Daoy (cell line): Measurements from ENCODE around the gene WIZ. TPM values are rescaled to one million over a fixed set of nuclear protein-coding genes. Genes with fewer than 3 reads are reported as not detected.
A peak's percentile ranks its signal among the peaks of the same experiment; 100 is the strongest.

Experiments used
- DNase-seq: peaks from one replicate; pipeline ENCODE4 v3.0.0-alpha.2; 2015; ENCODE audit warnings: low read depth
- total RNA-seq: library from RNA; depleted of rRNA; stranded (reverse); fragments of >200 nt; shearing (Covaris generic); gene quantifications from 2 replicates; pipeline ENCODE4 v1.2.3, GENCODE V29; 2014

WIZ gene
- total RNA-seq, 1 experiment from 2014 or later: 7.0 TPM

DNA sequence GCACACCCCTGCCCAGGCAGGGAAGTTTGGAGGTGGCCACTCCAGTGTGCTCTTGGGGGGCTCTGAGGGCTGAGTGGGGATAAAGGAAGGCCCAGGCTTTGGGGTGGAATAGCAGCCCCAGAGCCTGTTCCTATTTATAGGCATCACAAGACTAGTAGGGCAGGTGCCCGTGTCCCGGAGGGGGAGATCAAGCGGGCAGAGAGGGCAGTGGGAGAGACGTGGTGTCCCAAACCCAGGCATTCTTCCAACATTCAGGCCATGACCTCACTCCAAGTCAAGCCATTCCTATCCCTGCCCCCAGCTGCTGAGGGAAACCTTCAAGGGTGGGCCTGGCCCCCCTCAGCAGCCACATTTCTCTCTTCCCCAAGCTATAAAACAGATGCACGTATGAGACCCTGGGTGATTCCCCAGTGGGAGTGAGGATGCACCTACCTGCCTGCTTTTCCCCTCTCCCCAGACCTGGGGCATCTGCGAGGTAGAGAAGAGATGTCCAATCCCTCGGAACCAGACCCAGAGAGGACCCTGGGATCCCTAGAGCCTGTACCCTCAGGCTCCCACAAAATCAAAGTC is 3.9 kb downstream of the WIZ start:
- DNase-seq: no peak

DNA sequence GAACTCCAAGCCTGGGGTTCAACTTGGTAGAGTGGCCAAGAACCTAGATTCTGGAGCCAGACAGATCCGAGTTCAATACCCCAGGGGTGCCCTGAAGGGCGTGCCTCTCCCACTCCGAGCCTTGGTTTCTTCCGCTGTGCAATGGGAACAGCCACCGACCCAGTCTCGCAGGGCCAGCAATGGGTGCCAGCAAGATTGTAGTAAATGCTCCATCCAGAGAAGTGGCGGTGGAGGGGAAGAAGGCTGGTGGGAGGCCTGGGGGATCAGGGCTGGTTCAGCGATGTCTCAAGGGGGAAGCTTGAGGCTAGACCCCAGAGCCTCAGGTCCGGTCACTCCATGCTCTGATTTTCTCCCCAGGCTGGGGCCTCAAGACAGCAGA is 4.5 kb downstream of the WIZ start:
- DNase-seq: no peak

DNA sequence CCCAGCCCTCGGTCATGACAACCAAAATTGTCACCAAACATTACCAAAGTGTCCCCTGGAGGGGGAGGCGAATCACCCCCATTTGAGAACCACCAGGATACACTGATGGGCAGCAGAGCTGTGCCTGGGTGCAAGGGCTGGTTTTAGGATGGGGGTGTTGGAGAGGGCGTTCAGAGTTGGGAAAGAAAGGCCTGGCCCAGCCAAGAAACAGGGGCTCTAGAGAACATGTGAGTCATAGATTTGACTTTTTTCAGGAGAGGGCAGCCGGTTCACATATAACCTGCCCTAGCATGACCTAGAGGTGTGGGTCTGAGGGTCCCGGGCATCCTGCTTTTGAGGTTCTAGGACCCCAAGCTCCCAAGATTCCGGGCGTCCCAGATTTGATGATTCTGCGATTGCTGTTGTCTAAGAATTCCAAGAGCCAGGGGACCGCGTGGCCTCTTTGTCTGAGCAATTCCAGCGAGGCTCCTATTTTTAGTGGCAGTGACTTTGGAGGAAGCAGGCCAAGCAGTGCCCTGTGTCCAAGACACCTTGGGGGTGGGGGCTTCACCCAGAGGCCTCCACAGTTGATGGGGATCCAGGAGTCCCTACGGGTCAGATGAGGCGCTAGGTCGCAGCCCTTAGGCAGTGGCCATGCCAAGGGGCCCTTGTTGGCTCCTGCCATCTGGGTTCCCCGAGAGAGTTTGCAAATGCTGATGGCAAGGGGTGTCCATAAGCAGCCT is 5.1 kb downstream of the WIZ start:
- no peak for DNase-seq

DNA sequence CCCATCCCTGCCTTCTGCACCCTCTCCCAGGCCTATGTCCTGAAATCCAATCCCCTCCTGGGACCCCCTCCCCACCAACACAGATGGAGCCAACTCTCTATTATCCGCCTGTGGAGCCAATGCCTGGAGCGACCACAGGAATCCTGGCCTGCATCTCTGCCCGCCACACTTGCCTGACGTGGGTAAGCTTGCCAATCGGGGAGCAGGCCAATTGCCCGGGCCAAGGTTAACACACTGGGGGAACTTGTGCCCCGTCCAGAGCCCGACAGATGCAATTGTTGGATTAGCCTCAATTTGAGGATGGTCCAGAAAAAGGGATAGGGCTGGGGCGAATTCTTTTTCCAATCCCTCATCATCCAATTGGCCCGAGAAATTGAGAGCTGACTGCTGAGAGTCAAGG is 5.9 kb downstream of the WIZ start:
- no peak for DNase-seq

DNA sequence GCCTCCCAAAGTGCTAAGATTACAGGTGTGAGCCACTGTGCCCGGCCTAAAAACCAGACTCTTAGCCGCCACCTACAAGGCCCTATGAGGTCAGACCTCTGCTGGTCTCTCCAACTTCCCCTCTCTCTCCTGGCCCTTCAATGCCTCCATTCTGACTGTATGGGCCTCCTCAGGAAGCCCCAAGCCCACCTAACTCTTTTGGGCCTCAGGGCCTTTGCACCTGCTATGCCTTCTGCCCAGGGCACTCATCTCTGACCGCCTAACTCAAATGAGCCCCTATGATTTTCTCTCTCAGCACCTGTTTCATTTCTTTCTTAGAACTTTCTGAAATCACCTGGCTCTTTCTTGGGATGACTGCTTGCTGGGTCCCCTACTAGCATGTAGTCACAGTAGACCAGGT is 6.4 kb downstream of the WIZ start:
- DNase-seq: no peak

- no peak for DNase-seq
Observed at GRCh38 chr19:15442142-15442920, 7.4 kb downstream of the WIZ start.

GRCh38 chr19:15441317-15441716 is 8.4 kb downstream of the WIZ start:
- DNase-seq: no peak

DNA sequence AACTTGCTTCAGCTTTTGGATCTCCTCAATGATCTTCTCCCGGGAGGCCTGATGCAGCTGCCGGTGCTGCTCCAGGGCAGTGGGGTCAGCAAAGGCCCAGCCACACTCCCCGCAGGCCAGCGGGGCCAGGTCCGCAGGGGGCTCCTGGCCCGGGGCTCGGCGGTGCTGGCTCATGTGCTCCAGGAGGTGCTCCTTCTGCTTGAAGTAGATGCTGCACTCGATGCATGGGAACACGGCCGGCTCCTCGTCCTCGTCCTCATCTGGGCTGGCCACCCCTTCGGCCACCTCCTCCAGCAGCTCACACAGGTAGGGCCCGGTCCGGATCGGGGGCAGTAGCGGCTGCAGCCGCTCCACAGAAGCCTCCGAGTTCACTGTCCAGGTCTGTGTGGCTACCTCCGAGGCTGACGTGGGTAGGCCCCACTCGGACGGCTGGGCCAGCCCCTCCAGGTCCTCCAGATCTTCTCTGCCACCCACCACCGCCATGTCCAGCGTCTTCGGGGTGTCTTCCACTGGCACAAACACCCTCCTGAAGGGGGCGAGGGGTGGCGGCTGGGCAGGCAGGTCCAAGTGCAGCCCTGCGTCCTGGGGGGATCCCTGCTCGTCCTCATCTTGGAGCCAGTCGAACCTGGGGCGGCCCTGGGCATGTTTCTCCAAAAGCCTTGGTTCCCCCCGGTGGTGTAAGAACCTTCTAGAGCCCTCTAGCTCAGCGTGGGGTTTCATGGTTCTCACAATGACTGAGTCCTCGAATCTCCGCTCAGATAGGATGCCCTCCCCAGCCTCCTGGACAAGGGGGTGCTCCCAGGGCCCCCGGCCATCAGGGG is 9.7 kb downstream of the WIZ start:
- no peak for DNase-seq

- DNase-seq: no peak
Observed at GRCh38 chr19:15439078-15439799, 10.5 kb downstream of the WIZ start.

- DNase-seq: no peak
Observed at GRCh38 chr19:15438577-15438976, 11.2 kb downstream of the WIZ start.

DNA sequence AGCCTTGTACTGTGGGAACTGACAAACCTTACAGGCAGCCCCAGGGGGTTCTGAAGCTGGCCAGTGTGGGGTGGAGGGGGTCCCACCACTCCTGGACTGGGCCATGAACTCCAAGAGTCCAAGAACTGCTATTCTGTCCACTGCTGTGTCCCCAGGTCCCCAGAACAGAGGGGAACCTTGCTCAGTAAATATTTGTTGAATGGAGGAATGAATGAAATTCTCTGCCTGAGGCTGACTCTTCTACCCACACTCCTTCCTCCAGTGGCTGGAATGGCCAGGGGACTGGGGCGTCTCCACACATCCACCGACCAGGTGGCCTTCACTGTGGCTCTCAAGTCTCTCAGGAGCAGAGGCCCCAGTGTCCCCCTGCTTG is 11.6 kb downstream of the WIZ start:
- no peak for DNase-seq

- DNase-seq: no peak
Observed at GRCh38 chr19:15437355-15438123, 12.2 kb downstream of the WIZ start.

- DNase-seq: no peak
Observed at GRCh38 chr19:15436826-15437110, 13.0 kb downstream of the WIZ start.

DNA sequence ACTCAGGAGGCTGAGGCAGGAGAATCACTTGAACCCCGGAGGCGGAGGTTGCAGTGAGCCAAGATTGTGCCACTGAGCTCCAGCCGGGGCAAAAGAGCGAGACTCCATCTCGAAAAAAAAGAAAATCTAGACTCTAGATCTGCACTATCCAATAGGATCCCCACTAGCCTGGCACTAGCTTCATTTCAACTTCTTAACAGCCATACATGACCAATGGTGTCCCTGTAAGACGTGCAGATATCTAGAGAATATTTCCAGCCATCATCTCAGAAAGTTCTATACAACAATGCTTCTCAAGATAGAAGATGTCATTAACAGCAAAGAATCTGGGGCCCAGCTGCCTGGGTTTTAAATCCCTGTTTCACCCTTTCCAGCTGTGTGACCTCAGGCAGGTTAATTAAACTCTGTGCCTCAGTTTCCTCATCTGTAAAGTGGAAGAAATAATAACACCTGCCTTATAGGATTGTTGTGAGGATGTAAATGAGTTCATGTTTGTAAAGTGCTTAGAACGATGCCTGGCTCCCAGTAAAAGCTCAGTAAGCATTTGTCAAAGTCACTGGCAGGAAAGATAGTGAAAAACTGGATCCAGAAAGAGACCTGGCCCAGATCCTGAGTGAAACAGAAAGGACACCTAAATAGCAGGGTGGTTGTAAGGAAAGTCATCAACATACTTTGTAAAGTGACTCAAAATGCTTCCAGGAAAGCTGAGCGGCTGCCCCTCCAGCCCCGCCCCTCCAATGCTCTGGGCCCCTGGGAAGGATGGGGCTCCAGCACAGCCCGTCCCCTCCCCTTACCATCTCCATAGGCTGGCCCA is 13.5 kb downstream of the WIZ start:
- no peak for DNase-seq

- no peak for DNase-seq
Observed at GRCh38 chr19:15433519-15434069, 16.2 kb downstream of the WIZ start.

- peak; percentile 96 for DNase-seq
Observed at GRCh38 chr19:15432629-15433518, 16.9 kb downstream of the WIZ start.

- DNase-seq: no peak
Observed at GRCh38 chr19:15432018-15432494, 17.7 kb downstream of the WIZ start.

- no peak for DNase-seq
Observed at GRCh38 chr19:15431396-15432017, 18.2 kb downstream of the WIZ start.
